Endothelial cell of umbilical vein (primary cell): ENCODE data around the gene FAM118B. TPM values are rescaled to one million over a fixed set of nuclear protein-coding genes. Genes with fewer than 3 reads are reported as not detected.

ENCODE experiments used
- BruUV-seq: library from RNA; stranded (reverse); fragments of 400-500 nt; replicated peaks from 2 replicates; lab custom pipeline; 2021; lab: Mats Ljungman, UMichigan
- CTCF ChIA-PET: fragments of 300-600, 350-600 bp; sonication (Branson Sonifier 250); formaldehyde crosslinking; loops from one replicate; lab custom pipeline; 2021; ENCODE audit warnings: antibody characterized with exemption, inconsistent platforms; lab: Charles Lee
- POLR2A ChIA-PET: fragments of 300-600, 350-600 bp; sonication (Branson Sonifier 250); formaldehyde crosslinking; loops from one replicate; lab custom pipeline; 2021; ENCODE audit warnings: antibody characterized with exemption, inconsistent platforms; lab: Charles Lee
- DNase-seq: peaks from one replicate; pipeline ENCODE4 v3.0.0-alpha.2; 2011; ENCODE audit warnings: low read depth, low spot score
- FAIRE-seq: peaks from 2 replicates; lab custom pipeline; 2011; peaks lifted over from hg19 to GRCh38; lab: Jason Lieb, UNC
- H2AFZ ChIP-seq: 2 replicates; pipeline ENCODE4 v1.6.0; 2012; ENCODE audit warnings: low read depth, low read length, control low read depth, inconsistent platforms
- H3K27ac ChIP-seq: 2 replicates; pipeline ENCODE4 v1.5.1; 2011; ENCODE audit warnings: low read depth, mild to moderate bottlenecking, control low read depth, low read length, moderate library complexity; ENCODE audit not compliant: insufficient read depth
- H3K27me3 ChIP-seq, 2 experiments: 2 replicates each; pipeline versions ENCODE4 v1.6.0 to v1.6.1; 2011; ENCODE audit warnings: low read length in 2 of 2, mixed read lengths in 1 of 2; ENCODE audit not compliant: control insufficient read depth in 2 of 2, insufficient read depth in 2 of 2
- H3K36me3 ChIP-seq, 2 experiments: 2 replicates in 1 of 2; 3 replicates in 1 of 2; pipeline ENCODE4 v1.5.1; 2011; ENCODE audit warnings: low read length in 2 of 2, mild to moderate bottlenecking in 1 of 2, moderate library complexity in 1 of 2; ENCODE audit not compliant: control insufficient read depth in 2 of 2, insufficient read depth in 2 of 2; ENCODE audit errors: extremely low read depth in 1 of 2
- H3K4me1 ChIP-seq: 3 replicates; pipeline ENCODE4 v1.5.1; 2011; ENCODE audit warnings: mild to moderate bottlenecking, low read length; ENCODE audit not compliant: control insufficient read depth, insufficient read depth; ENCODE audit errors: extremely low read depth
- H3K4me2 ChIP-seq: 2 replicates; pipeline ENCODE4 v1.6.1; 2011; ENCODE audit warnings: low read length, control low read depth, mixed read lengths; ENCODE audit not compliant: insufficient read depth
- H3K4me3 ChIP-seq, 3 experiments: fragments of 200-600 bp in 1 of 3; sonication (generic), shearing (Covaris generic) in 1 of 3; replicated peaks in 1 of 3; 2 replicates each; pipeline ENCODE4 v1.5.1; 2011 to 2016; ENCODE audit warnings: control low read depth in 3 of 3, low read length in 3 of 3, mild to moderate bottlenecking in 2 of 3, inconsistent platforms in 1 of 3, low read depth in 1 of 3, moderate library complexity in 1 of 3; ENCODE audit not compliant: insufficient read depth in 1 of 3
- H3K79me2 ChIP-seq: 2 replicates; pipeline ENCODE4 v1.6.0; 2012; ENCODE audit warnings: low read length, inconsistent platforms; ENCODE audit not compliant: control insufficient read depth, insufficient read depth
- H3K9ac ChIP-seq: replicated peaks from 2 replicates; pipeline ENCODE3; 2011; ENCODE audit warnings: low read length, control low read depth; ENCODE audit not compliant: insufficient read depth; ENCODE audit errors: extremely low read depth
- H3K9me1 ChIP-seq: replicated peaks from 3 replicates; pipeline ENCODE4 v1.6.0; 2011; ENCODE audit warnings: mild to moderate bottlenecking, low read length; ENCODE audit not compliant: control insufficient read depth, insufficient read depth; ENCODE audit errors: extremely low read depth
- H3K9me3 ChIP-seq: replicated peaks from 2 replicates; pipeline ENCODE4 v1.5.1; 2012; ENCODE audit warnings: low read length, inconsistent platforms; ENCODE audit not compliant: control insufficient read depth, insufficient read depth
- H4K20me1 ChIP-seq: replicated peaks from 2 replicates; pipeline ENCODE3; 2011; ENCODE audit warnings: mild to moderate bottlenecking, low read length; ENCODE audit not compliant: control insufficient read depth, insufficient read depth; ENCODE audit errors: extremely low read depth
- CTCF ChIP-seq, 2 donors: IDR thresholded peaks; 1 replicate in 1 of 2; 2 replicates in 1 of 2; pipeline ENCODE4 v1.5.1; 2011; ENCODE audit warnings: low read length in 2 of 2, mild to moderate bottlenecking in 2 of 2, moderate library complexity in 2 of 2, control low read depth in 1 of 2, inconsistent platforms in 1 of 2, low read depth in 1 of 2; ENCODE audit not compliant: insufficient read depth in 1 of 2; ENCODE audit errors: extremely low read depth in 1 of 2
- EZH2 ChIP-seq: IDR thresholded peaks from 2 replicates; pipeline ENCODE4 v1.6.1; 2012; ENCODE audit warnings: borderline replicate concordance, low read depth, mild to moderate bottlenecking, moderate library complexity, low read length, inconsistent platforms; ENCODE audit not compliant: severe bottlenecking
- FOS ChIP-seq: IDR thresholded peaks from 2 replicates; pipeline ENCODE4 v1.6.1; 2011; ENCODE audit warnings: mild to moderate bottlenecking, low read length, moderate library complexity, borderline replicate concordance; ENCODE audit not compliant: insufficient read depth
- GATA2 ChIP-seq: IDR thresholded peaks from 2 replicates; pipeline ENCODE4 v1.7.0; 2011; ENCODE audit warnings: low read depth, mild to moderate bottlenecking, moderate library complexity, mixed read lengths, low read length; ENCODE audit not compliant: insufficient read length, insufficient read depth
- JUN ChIP-seq: IDR thresholded peaks from 2 replicates; pipeline ENCODE4 v1.6.1; 2011; ENCODE audit warnings: borderline replicate concordance, low read depth; ENCODE audit not compliant: insufficient read length, insufficient read depth
- MAX ChIP-seq: IDR thresholded peaks from 2 replicates; pipeline ENCODE4 v1.6.1; 2011; ENCODE audit not compliant: insufficient read depth, insufficient read length
- MYC ChIP-seq: IDR thresholded peaks from one replicate; pipeline ENCODE4 v1.6.1; 2011; ENCODE audit warnings: mild to moderate bottlenecking, low read depth, low read length
- POLR2A ChIP-seq: IDR thresholded peaks from 2 replicates; pipeline ENCODE4 v1.6.1; 2012; ENCODE audit warnings: low read depth, mild to moderate bottlenecking, control low read depth, low read length
- POLR2AphosphoS5 ChIP-seq: IDR thresholded peaks from 2 replicates; pipeline ENCODE4 v1.6.1; 2012; ENCODE audit warnings: low read depth, mild to moderate bottlenecking, control low read depth, low read length, moderate library complexity; ENCODE audit not compliant: insufficient read depth
- dilution Hi-C: fragments of 300-500 bp; cut with MboI; formaldehyde crosslinking; loops from one replicate; pipeline ENCODE4 v1.15.0; 2019; ENCODE audit warnings: low sequenced_read_pairs; ENCODE audit not compliant: extremely low pct_ligation_motif_present
- intact Hi-C: fragments of 100-400 bp; cut with micrococcal nuclease; formaldehyde crosslinking; loops from one replicate; pipeline ENCODE4 v1.10.0; 2022
- polyA plus RNA-seq, 4 experiments: library from polyadenylated mRNA; depleted of rRNA in 3 of 4; stranded (reverse) in 3 of 4; unstranded in 1 of 4; fragments of >200 nt; gene quantifications; 2 replicates each; pipeline versions ENCODE4 v1.2.1 to v1.2.3, GENCODE V29; 2011 to 2012; ENCODE audit warnings: missing spikeins in 1 of 4
- total RNA-seq: library from RNA; stranded (reverse); gene quantifications from 2 replicates; pipeline ENCODE4 v1.2.3, GENCODE V29; 2021

FAM118B gene
- total and polyA plus RNA-seq, 2 donors (not counting 3 experiments of a cell fraction or from before 2014, with no cell fraction given) = 26.6 to 35.8 TPM

GRCh38 chr11:126198648-126199047 is 12.9 kb upstream of the FAM118B start:
- POLR2A ChIA-PET = no interaction called here
- dilution Hi-C loops = no loop called here
- no peaks in the 10 kb centered on the region for H3K9me3 ChIP-seq
- FAIRE-seq = no peak
- H3K79me2 ChIP-seq = no peaks in the 10 kb centered on the region
- H3K36me3 ChIP-seq = peaks cover 6 to 31% of the 10 kb centered on the region in 2 experiments
- H2AFZ ChIP-seq = no peak overlapping the region
- H4K20me1 ChIP-seq = no peaks in the 10 kb centered on the region
- intact Hi-C loops = no loop called here
- no peak for TF ChIP-seq MAX
- TF ChIP-seq GATA2 = no peak
- TF ChIP-seq MYC = no peak
- no peak for TF ChIP-seq POLR2AphosphoS5
- TF ChIP-seq JUN = no peak
- TF ChIP-seq EZH2 = no peak
- TF ChIP-seq CTCF (IDR thresholded peaks at IDR 0.05; ENCODE audit: extremely low read depth in 1 of 2, insufficient read depth in 1 of 2, low read depth in 1 of 2, low read length in 2 of 2) = no peak
- no peak for TF ChIP-seq FOS
- TF ChIP-seq POLR2A = no peak
- H3K9ac ChIP-seq = no peak overlapping the region
- no peaks in the 10 kb centered on the region for H3K4me1 ChIP-seq
- no peaks in the 10 kb centered on the region for H3K9me1 ChIP-seq
- no TSS peak for BruUV-seq
- H3K27me3 ChIP-seq = no peaks in the 10 kb centered on the region
- no peak overlapping the region for H3K27ac ChIP-seq
- H3K4me2 ChIP-seq = no peak overlapping the region
- no peak for DNase-seq
- CTCF ChIA-PET = interaction anchor here (1.4 to 2.8 kb wide), 3 partner anchors 257 to 281 kb away, joined by 4 to 16 read pairs (median 8); no protein-coding TSS in a partner anchor
- H3K4me3 ChIP-seq = no peak overlapping the region
